Measurements from ENCODE around the gene NTRK3.

- TF ChIP-seq CTCF (IDR thresholded peaks at IDR 0.05) (no peak), POLR2A (IDR thresholded peaks at IDR 0.05) (no peak)
Observed at GRCh38 chr15:88017753-88018152, 238.8 kb downstream of the NTRK3 start.

Data from prostate gland (tissue), 2 donors.